ENCODE data around the gene SBF1.

SBF1 gene

GRCh38 chr22:50485221-50486131, 10.6 kb upstream of the SBF1 start:
- no peak for DNase-seq (ENCODE audit: low spot score)

- no peak for DNase-seq (ENCODE audit: low spot score)
These were observed 9.4 kb upstream of the SBF1 start for GRCh38 chr22:50483977-50484853.

GRCh38 chr22:50483556-50483955, 8.7 kb upstream of the SBF1 start:
- DNase-seq (ENCODE audit: low spot score) = no peak

- no peak for DNase-seq (ENCODE audit: low spot score)
These were observed 8.3 kb upstream of the SBF1 start for GRCh38 chr22:50483106-50483505.

GRCh38 chr22:50482107-50483074, 7.6 kb upstream of the SBF1 start:
- no peak for DNase-seq (ENCODE audit: low spot score)

- DNase-seq (ENCODE audit: low spot score) = peak; percentile 98
These were observed 6.7 kb upstream of the SBF1 start, which contains the start of gene ADM2 for GRCh38 chr22:50481440-50482106. Gene ADM2, plus strand, starts transcription at chr22:50481543. Its CDS starts 305 bp downstream, at chr22:50481848.

GRCh38 chr22:50481045-50481439, 6.2 kb upstream of the SBF1 start:
- no peak for DNase-seq (ENCODE audit: low spot score)

- no peak for DNase-seq (ENCODE audit: low spot score)
These were observed 4.9 kb upstream of the SBF1 start for GRCh38 chr22:50479721-50480120.

GRCh38 chr22:50477923-50478322, 3.1 kb upstream of the SBF1 start:
- no peak for DNase-seq (ENCODE audit: low spot score)

- no peak for DNase-seq (ENCODE audit: low spot score)
These were observed 2.0 kb upstream of the SBF1 start for GRCh38 chr22:50476868-50477267.

- no peak for DNase-seq (ENCODE audit: low spot score)
These were observed 792 bp upstream of the SBF1 start for GRCh38 chr22:50475652-50476002.

- DNase-seq (ENCODE audit: low spot score) = no peak
These were observed 772 bp downstream of the SBF1 start for GRCh38 chr22:50473855-50474671.

GRCh38 chr22:50473088-50473487, 1.7 kb downstream of the SBF1 start:
- peak; percentile 96 for DNase-seq (ENCODE audit: low spot score)

- no peak for DNase-seq (ENCODE audit: low spot score)
These were observed 2.9 kb downstream of the SBF1 start for GRCh38 chr22:50471962-50472361.

- no peak for DNase-seq (ENCODE audit: low spot score)
These were observed 3.5 kb downstream of the SBF1 start for GRCh38 chr22:50471197-50471847.

- DNase-seq (ENCODE audit: low spot score) = no peak
These were observed 4.3 kb downstream of the SBF1 start for GRCh38 chr22:50470491-50470890.

- DNase-seq (ENCODE audit: low spot score) = no peak
These were observed 5.2 kb downstream of the SBF1 start for GRCh38 chr22:50469377-50470305.

GRCh38 chr22:50468626-50469025, 6.2 kb downstream of the SBF1 start:
- no peak for DNase-seq (ENCODE audit: low spot score)

Data from HuH-7 (cell line).